NCI-H1417 (cell line): ENCODE data around the gene KCP.

Experiments used
- DNase-seq, 3 experiments: peaks; one replicate each; lab custom pipeline; 2025; lab: John Stamatoyannopoulos, UW

KCP gene

GRCh38 chr7:128887169-128888038 is 23.1 kb downstream of the KCP start:
- peak in 1 of 3 experiments; percentile 52 for DNase-seq

GRCh38 chr7:128886391-128887168 is 23.9 kb downstream of the KCP start:
- no peak for DNase-seq

DNA sequence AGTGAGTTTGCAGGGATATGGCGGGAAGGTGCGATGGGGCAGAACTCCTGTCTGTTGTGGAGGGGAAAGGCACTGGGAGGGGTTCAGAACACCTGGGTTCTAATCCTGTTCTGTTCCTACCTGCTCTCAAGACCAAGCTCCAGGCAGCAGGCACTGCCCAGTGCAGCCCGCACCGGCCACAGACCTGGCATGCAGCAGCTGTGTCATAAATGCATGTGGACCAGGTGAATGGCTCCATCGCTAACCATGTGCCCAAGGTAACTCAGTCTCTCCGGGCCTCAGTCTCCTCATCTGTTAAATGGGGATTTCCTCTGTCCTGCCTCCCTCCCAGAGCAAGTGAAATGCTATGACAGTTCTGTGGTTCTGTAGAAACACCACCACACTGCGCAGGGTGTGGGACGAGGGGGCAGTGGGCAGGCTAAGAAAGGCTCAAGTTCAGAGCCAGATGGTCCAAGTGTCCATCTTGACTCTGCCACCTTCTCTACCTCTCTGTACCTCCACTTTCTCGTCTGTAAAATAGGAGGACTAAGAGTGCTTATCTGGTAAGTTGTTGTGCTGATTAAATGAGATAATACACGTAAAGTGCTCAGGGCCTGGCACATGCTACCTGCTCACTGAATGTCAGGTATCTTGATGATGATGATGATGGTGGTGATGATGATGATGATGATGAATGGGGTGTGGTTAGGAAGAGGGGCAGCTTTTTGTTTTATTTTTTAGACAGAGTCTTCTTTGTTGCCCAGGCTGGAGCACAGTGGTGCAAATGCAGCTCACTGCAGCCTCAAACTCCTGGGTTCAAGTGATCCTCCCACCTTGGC is 24.9 kb downstream of the KCP start:
- no peak for DNase-seq

GRCh38 chr7:128884561-128885369 is 25.7 kb downstream of the KCP start:
- DNase-seq = no peak

- peak; percentile 44 to 74 (median 68) for DNase-seq
Measured at GRCh38 chr7:128883622-128884448, 26.7 kb downstream of the KCP start.

- no peak for DNase-seq
Measured at GRCh38 chr7:128882134-128882533, 28.4 kb downstream of the KCP start.

- DNase-seq = no peak
Measured at GRCh38 chr7:128881458-128882125, 28.9 kb downstream of the KCP start.

GRCh38 chr7:128880791-128881457 is 29.6 kb downstream of the KCP start:
- DNase-seq = no peak

GRCh38 chr7:128879939-128880746 is 30.4 kb downstream of the KCP start:
- peak; percentile 78 to 89 (median 79) for DNase-seq

DNA sequence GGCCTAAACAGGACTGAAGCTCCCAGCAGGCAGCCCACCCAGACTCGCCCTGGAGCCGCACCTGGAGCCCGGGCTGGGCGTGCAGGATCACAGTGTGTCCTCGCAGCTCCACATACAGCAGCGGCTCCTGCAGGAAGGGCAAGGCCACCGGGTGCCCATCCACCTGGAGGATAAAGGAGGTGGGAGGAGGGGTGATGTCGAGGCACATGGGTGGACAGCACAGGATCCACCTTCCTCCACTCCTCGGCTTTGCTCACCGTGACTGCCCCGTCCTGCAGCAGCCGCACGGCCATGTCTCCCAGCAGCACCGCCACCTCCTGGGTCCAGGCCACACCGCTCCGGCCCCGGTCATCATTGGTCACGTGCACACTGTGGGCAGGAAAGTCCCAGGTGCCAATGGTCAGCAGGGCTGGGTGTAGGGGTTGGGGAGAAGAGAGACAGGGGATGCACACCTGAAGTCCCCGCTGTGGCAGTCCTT is 31.0 kb downstream of the KCP start:
- no peak for DNase-seq

- DNase-seq = no peak
Measured at GRCh38 chr7:128878226-128879105, 32.0 kb downstream of the KCP start.

- no peak for DNase-seq
Measured at GRCh38 chr7:128877756-128878120, 32.8 kb downstream of the KCP start.

GRCh38 chr7:128876978-128877755 is 33.3 kb downstream of the KCP start:
- DNase-seq = no peak

DNA sequence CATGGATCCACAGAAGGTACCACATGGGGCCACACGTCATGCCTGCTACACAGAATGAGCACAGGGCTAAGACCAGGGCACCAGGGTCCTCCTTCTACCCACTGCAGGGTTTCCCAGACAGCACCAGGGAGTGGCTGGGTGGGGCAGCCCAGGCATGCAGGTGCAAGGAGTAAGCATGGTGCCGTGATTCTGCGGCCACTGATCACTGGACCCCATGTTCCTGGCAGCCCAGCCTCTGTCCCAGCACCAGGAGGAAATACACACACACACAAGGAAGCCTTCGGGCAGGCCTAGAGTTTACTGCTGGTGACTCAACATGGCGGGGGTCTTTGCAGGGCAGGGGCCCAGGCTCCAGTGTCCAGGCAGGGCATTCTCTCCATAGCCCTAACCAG is 33.9 kb downstream of the KCP start:
- DNase-seq = no peak

- DNase-seq = no peak
Measured at GRCh38 chr7:128876127-128876526, 34.4 kb downstream of the KCP start.

- DNase-seq = no peak
Measured at GRCh38 chr7:128875523-128875948, 35.0 kb downstream of the KCP start.
